SHP77 (cell line): ENCODE data around the gene ARHGEF40.
A peak's percentile ranks its signal among the peaks of the same experiment; 100 is the strongest.

ENCODE experiments used
- DNase-seq, 2 experiments: peaks; one replicate each; lab custom pipeline; 2025; lab: John Stamatoyannopoulos, UW

Gene ARHGEF40

DNA sequence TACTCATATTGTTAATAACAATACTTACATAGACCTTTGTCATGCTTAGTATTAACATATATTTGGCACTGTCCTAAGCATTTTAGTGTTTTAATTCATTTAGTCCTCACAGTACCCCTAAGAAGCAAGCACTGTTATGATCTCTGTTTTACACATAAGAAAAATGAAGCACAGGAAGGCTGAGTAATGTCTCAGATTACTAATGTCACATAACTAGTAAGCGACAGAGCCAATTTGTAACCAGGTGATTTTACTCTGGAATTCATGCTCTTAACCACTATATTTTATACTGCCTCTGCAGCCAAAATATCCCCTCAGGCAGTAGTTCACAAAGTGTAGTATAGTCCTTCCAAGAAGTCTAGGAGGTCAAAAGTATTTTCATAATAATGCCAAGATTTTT is 51.0 kb downstream of the ARHGEF40 start:
- DNase-seq = no peak

DNA sequence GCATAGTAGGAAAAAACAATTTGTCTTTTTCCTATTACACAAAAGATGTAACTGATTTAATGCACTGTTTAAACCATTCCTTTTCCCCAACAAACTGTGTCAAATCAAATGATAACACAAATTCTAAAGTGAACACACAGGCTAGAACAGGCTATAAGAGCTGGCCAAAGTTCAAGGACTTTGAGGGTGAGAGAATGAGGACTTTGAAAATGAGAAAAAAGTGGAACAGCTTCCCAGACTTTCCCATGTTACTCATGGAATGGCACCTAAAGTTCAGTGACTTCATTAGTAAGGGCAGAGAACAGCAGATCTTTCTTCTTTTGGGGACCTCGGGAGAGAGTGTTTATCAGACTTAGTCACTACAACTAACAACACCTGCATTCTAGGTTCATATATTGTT is 53.3 kb downstream of the ARHGEF40 start:
- DNase-seq = no peak

DNA sequence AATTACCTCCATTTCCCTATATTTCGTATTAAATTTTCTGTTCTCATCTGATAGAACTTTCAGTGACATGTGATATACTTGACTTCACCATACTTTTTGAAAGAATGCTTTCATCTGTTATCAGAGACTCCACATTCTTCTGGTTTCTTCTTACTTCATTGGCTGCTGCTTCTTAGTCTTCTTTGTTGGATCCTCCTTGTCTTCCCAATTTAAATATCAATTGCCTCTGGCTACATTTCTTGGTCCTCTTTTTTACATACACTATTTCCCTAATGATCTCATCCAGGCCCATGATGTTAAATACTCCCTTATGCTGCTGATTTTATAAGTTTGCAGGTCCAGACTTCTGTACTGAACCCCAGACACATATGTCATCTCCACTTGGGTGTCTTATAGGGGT is 63.8 kb downstream of the ARHGEF40 start:
- DNase-seq = no peak

DNA sequence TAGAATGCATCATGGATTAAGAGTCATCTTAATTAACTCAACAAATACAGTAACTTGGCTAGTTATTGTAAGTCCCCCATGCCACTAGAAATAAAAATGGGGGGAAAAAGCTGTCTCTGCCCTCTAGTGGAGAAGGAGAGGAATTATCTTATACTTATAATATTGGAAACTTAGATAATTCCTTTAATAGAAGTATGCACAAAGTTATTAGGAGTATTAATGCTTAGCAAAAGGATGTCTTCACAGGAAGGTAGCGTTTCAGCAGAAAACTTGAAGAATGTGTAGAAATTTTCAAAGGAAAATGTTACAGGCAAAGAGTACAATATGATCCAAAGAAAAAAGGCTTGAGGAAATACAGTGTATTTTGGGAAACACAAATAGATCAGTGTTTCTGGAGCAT is 65.9 kb downstream of the ARHGEF40 start:
- DNase-seq = peak in 1 of 2 experiments; percentile 11
